Mesendoderm (in vitro differentiated cells): ENCODE data around the gene PGAM2.
A peak's percentile ranks its signal among the peaks of the same experiment; 100 is the strongest.

Source experiments
- DNase-seq: peaks from one replicate; pipeline ENCODE4 v3.0.0; 2013
- H2AK5ac ChIP-seq: 2 replicates; pipeline ENCODE4 v1.6.1; 2013; ENCODE audit warnings: low read length, inconsistent platforms
- H2BK120ac ChIP-seq: 2 replicates; pipeline ENCODE4 v1.6.1; 2013; ENCODE audit warnings: low read depth, mild to moderate bottlenecking, low read length, moderate library complexity, mixed read lengths
- H2BK15ac ChIP-seq: replicated peaks from 2 replicates; pipeline ENCODE4 v1.6.1; 2013; ENCODE audit warnings: low read depth, mild to moderate bottlenecking, moderate library complexity
- H2BK5ac ChIP-seq: 2 replicates; pipeline ENCODE4 v1.6.1; 2013; ENCODE audit warnings: low read length, inconsistent platforms
- H3K18ac ChIP-seq: 2 replicates; pipeline ENCODE4 v1.6.1; 2013; ENCODE audit warnings: mild to moderate bottlenecking, low read length, mixed read lengths
- H3K23ac ChIP-seq: one replicate; pipeline ENCODE4 v1.6.1; 2013; ENCODE audit warnings: low read length
- H3K27ac ChIP-seq: 2 replicates; pipeline ENCODE4 v1.5.1; 2013; ENCODE audit warnings: low read depth, mild to moderate bottlenecking, inconsistent platforms, low read length, moderate library complexity
- H3K27me3 ChIP-seq: 2 replicates; pipeline ENCODE4 v1.6.1; 2013; ENCODE audit warnings: low read length, control low read depth, mild to moderate bottlenecking, inconsistent platforms; ENCODE audit not compliant: insufficient read depth, poor library complexity
- H3K36me3 ChIP-seq: 2 replicates; pipeline ENCODE4 v1.6.1; 2013; ENCODE audit warnings: low read length, inconsistent platforms; ENCODE audit not compliant: control insufficient read depth, insufficient read depth
- H3K4ac ChIP-seq: one replicate; pipeline ENCODE4 v1.6.1; 2013; ENCODE audit warnings: low read depth, mild to moderate bottlenecking, low read length, moderate library complexity
- H3K4me1 ChIP-seq: 2 replicates; pipeline ENCODE4 v1.6.1; 2013; ENCODE audit warnings: low read depth, low read length, inconsistent platforms; ENCODE audit not compliant: control insufficient read depth
- H3K4me2 ChIP-seq: 2 replicates; pipeline ENCODE4 v1.6.1; 2013; ENCODE audit warnings: low read length
- H3K4me3 ChIP-seq: 2 replicates; pipeline ENCODE4 v1.5.1; 2013; ENCODE audit warnings: mild to moderate bottlenecking, low read length
- H3K56ac ChIP-seq: one replicate; pipeline ENCODE4 v1.6.1; 2013; ENCODE audit warnings: low read length
- H3K79me1 ChIP-seq: 2 replicates; pipeline ENCODE4 v1.6.1; 2013; ENCODE audit warnings: low read length, inconsistent platforms
- H3K79me2 ChIP-seq: 2 replicates; pipeline ENCODE4 v1.6.1; 2013; ENCODE audit warnings: mild to moderate bottlenecking, low read length; ENCODE audit not compliant: control insufficient read depth, insufficient read depth
- H3K9ac ChIP-seq: 2 replicates; pipeline ENCODE4 v1.6.1; 2013; ENCODE audit warnings: low read length, inconsistent platforms
- H4K5ac ChIP-seq: one replicate; pipeline ENCODE4 v1.6.1; 2013; ENCODE audit warnings: low read length
- H4K8ac ChIP-seq: one replicate; pipeline ENCODE4 v1.6.1; 2013; ENCODE audit warnings: low read depth, mild to moderate bottlenecking, control low read depth, low read length, moderate library complexity
- WGBS: extraction: QIAGEN DNeasy Blood & Tissue Kit; methylation state at CpG from one replicate; pipeline ENCODE4 v1.1.7; 2013; ENCODE audit warnings: low lambda C conversion rate, missing lambda C conversion rate; ENCODE audit not compliant: insufficient coverage; ENCODE audit errors: extremely low coverage; 5-methylcytosine and 5-hydroxymethylcytosine counted together

Gene PGAM2

GRCh38 chr7:44050915-44051560 lies 14.3 kb downstream of the PGAM2 start:
- H3K18ac ChIP-seq = no peak overlapping the region
- no peak overlapping the region for H3K23ac ChIP-seq
- H4K8ac ChIP-seq = no peak overlapping the region
- H3K4ac ChIP-seq = no peak overlapping the region
- no peak overlapping the region for H3K4me2 ChIP-seq
- H3K4me1 ChIP-seq = no peaks in the 10 kb centered on the region
- H3K4me3 ChIP-seq = no peak overlapping the region
- peaks cover 6% of the 10 kb centered on the region for H3K79me2 ChIP-seq
- H3K27ac ChIP-seq = no peak overlapping the region
- no peak overlapping the region for H2BK120ac ChIP-seq
- H2AK5ac ChIP-seq = no peak overlapping the region
- no peak overlapping the region for H4K5ac ChIP-seq
- H3K9ac ChIP-seq = no peak overlapping the region
- WGBS = no CpG with 5 or more reads among the region's 8 CpGs
- peaks cover 4% of the 10 kb centered on the region for H3K36me3 ChIP-seq
- peaks cover 14% of the 10 kb centered on the region for H3K79me1 ChIP-seq
- no peaks in the 10 kb centered on the region for H3K27me3 ChIP-seq
- no peak overlapping the region for H3K56ac ChIP-seq
- H2BK15ac ChIP-seq = no peak overlapping the region
- H2BK5ac ChIP-seq = no peak overlapping the region
- DNase-seq = no peak

- H3K4ac ChIP-seq = no peak overlapping the region
- H3K18ac ChIP-seq = no peak overlapping the region
- H3K79me2 ChIP-seq = peaks cover 11% of the 10 kb centered on the region
- no CpG with 5 or more reads among the region's 14 CpGs for WGBS
- no peak overlapping the region for H4K8ac ChIP-seq
- no peak overlapping the region for H3K27ac ChIP-seq
- H2BK120ac ChIP-seq = no peak overlapping the region
- H4K5ac ChIP-seq = no peak overlapping the region
- no peak overlapping the region for H3K23ac ChIP-seq
- H3K9ac ChIP-seq = no peak overlapping the region
- H3K4me1 ChIP-seq = no peaks in the 10 kb centered on the region
- H2BK5ac ChIP-seq = no peak overlapping the region
- peaks cover 20% of the 10 kb centered on the region for H3K79me1 ChIP-seq
- H2AK5ac ChIP-seq = no peak overlapping the region
- H3K36me3 ChIP-seq = peaks cover 4% of the 10 kb centered on the region
- no peak overlapping the region for H3K4me3 ChIP-seq
- DNase-seq = no peak
- no peak overlapping the region for H2BK15ac ChIP-seq
- no peaks in the 10 kb centered on the region for H3K27me3 ChIP-seq
- no peak overlapping the region for H3K56ac ChIP-seq
- H3K4me2 ChIP-seq = no peak overlapping the region
Observed at GRCh38 chr7:44050121-44050914, 15.0 kb downstream of the PGAM2 start.

GRCh38 chr7:44048031-44048795 lies 17.2 kb downstream of the PGAM2 start:
- Histone ChIP-seq H3K56ac (no peak overlapping the region), H4K8ac (no peak overlapping the region), H2BK120ac (no peak overlapping the region), H3K27me3 (no peaks in the 10 kb centered on the region), H3K4me1 (peaks cover 3% of the 10 kb centered on the region), H2BK5ac (no peak overlapping the region), H3K4me3 (no peak overlapping the region), H3K23ac (no peak overlapping the region), H3K79me2 (peaks cover 15% of the 10 kb centered on the region), H4K5ac (no peak overlapping the region), H3K4me2 (no peak overlapping the region), H3K18ac (no peak overlapping the region), H2AK5ac (no peak overlapping the region), H3K27ac (no peak overlapping the region), H3K9ac (no peak overlapping the region), H3K4ac (no peak overlapping the region), H3K36me3 (peaks cover 4% of the 10 kb centered on the region), H3K79me1 (peaks cover 24% of the 10 kb centered on the region), H2BK15ac (no peak overlapping the region)
- DNase-seq = no peak
- WGBS = no CpG with 5 or more reads among the region's 7 CpGs

- Histone ChIP-seq H3K18ac (no peak overlapping the region), H3K56ac (no peak overlapping the region), H2BK120ac (no peak overlapping the region), H4K8ac (no peak overlapping the region), H2BK15ac (no peak overlapping the region), H3K4me2 (no peak overlapping the region), H3K4me1 (peaks cover 3% of the 10 kb centered on the region), H2AK5ac (no peak overlapping the region), H4K5ac (no peak overlapping the region), H3K79me1 (peaks cover 24% of the 10 kb centered on the region), H2BK5ac (no peak overlapping the region), H3K27ac (no peak overlapping the region), H3K9ac (no peak overlapping the region), H3K27me3 (no peaks in the 10 kb centered on the region), H3K36me3 (peaks cover 4% of the 10 kb centered on the region), H3K79me2 (peaks cover 15% of the 10 kb centered on the region), H3K23ac (no peak overlapping the region), H3K4ac (no peak overlapping the region), H3K4me3 (no peak overlapping the region)
- no CpG with 5 or more reads among the region's 8 CpGs for WGBS
- DNase-seq = no peak
Observed at GRCh38 chr7:44046321-44047061, 18.9 kb downstream of the PGAM2 start.

- H3K79me1 ChIP-seq = peaks cover 24% of the 10 kb centered on the region
- peak overlapping the region; percentile 3 for H3K18ac ChIP-seq
- H3K79me2 ChIP-seq = peaks cover 15% of the 10 kb centered on the region
- no peaks in the 10 kb centered on the region for H3K27me3 ChIP-seq
- H3K9ac ChIP-seq = peak overlapping the region; percentile 90
- peak overlapping the region; percentile 46 for H3K27ac ChIP-seq
- no peak overlapping the region for H4K8ac ChIP-seq
- H3K56ac ChIP-seq = peak overlapping the region; percentile 94
- H3K4me3 ChIP-seq = peak overlapping the region; percentile 89
- peak overlapping the region; percentile 24 for H3K23ac ChIP-seq
- peak overlapping the region; percentile 56 for H4K5ac ChIP-seq
- H2BK15ac ChIP-seq = no peak overlapping the region
- H3K4ac ChIP-seq = no peak overlapping the region
- no peak overlapping the region for H2BK5ac ChIP-seq
- H3K4me1 ChIP-seq = peaks cover 3% of the 10 kb centered on the region
- no peak overlapping the region for H2BK120ac ChIP-seq
- DNase-seq = peak; percentile 38
- no peak overlapping the region for H2AK5ac ChIP-seq
- peak overlapping the region; percentile 92 for H3K4me2 ChIP-seq
- peaks cover 3% of the 10 kb centered on the region for H3K36me3 ChIP-seq
- WGBS = no CpG with 5 or more reads among the region's 15 CpGs
Observed at GRCh38 chr7:44045226-44046014, 19.9 kb downstream of the PGAM2 start.
